Measurements from ENCODE around the gene SUDS3. TPM values are rescaled to one million over a fixed set of nuclear protein-coding genes. Genes with fewer than 3 reads are reported as not detected.

Gene SUDS3
- total RNA-seq, 1 experiment from 2014 or later: 42.8 TPM

DNA sequence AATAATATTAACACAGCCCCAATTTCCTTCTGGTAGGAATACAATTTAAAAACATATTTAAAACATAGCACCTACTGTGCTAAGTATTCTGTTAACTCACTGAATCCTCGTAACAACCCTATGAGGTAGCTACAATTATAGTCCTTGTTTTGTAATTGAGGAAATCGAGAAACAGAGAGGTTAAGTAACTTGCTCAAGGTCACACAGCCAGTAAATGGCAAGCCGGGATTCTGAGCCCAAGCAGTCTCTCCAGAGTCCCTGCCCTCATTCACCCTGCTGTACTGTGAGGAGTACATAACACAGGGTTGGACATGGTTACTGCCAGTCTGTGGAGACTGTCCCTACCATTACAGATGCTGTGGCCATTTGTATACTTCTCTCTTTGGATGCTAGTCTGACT is 44.3 kb downstream of the SUDS3 start:
- no peaks in the 10 kb centered on the region for H3K27me3 ChIP-seq (replicated peaks; ENCODE audit: control insufficient read depth, insufficient read depth, low read length)
- POLR2A ChIA-PET: no interaction called here
- peaks cover 13% of the 10 kb centered on the region for H3K4me1 Mint-ChIP-seq (ENCODE audit: low read depth, unreplicated experiment)
- no peak for DNase-seq
- no TSS peak for BruUV-seq (replicated peaks)
- H3K36me3 Mint-ChIP-seq (ENCODE audit: insufficient read depth, unreplicated experiment): peaks cover 10% of the 10 kb centered on the region
- H3K36me3 ChIP-seq (ENCODE audit: control insufficient read depth, insufficient read depth, low read length): no peaks in the 10 kb centered on the region
- no peak overlapping the region for H3K4me3 ChIP-seq (ENCODE audit: low read depth, low read length)
- H3K9me3 Mint-ChIP-seq (ENCODE audit: unreplicated experiment): no peaks in the 10 kb centered on the region
- H3K27ac Mint-ChIP-seq (ENCODE audit: unreplicated experiment): no peak overlapping the region
- CTCF ChIA-PET: no interaction called here
- H3K27me3 Mint-ChIP-seq (ENCODE audit: insufficient read depth, unreplicated experiment): no peaks in the 10 kb centered on the region
- TF ChIP-seq, protein P1, sequence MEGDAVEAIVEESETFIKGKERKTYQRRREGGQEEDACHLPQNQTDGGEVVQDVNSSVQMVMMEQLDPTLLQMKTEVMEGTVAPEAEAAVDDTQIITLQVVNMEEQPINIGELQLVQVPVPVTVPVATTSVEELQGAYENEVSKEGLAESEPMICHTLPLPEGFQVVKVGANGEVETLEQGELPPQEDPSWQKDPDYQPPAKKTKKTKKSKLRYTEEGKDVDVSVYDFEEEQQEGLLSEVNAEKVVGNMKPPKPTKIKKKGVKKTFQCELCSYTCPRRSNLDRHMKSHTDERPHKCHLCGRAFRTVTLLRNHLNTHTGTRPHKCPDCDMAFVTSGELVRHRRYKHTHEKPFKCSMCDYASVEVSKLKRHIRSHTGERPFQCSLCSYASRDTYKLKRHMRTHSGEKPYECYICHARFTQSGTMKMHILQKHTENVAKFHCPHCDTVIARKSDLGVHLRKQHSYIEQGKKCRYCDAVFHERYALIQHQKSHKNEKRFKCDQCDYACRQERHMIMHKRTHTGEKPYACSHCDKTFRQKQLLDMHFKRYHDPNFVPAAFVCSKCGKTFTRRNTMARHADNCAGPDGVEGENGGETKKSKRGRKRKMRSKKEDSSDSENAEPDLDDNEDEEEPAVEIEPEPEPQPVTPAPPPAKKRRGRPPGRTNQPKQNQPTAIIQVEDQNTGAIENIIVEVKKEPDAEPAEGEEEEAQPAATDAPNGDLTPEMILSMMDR (IDR thresholded peaks at IDR 0.05; ENCODE audit: insufficient read depth in 1 of 2, low read depth in 1 of 2, low read length in 1 of 2, severe bottlenecking in 1 of 2, unreplicated experiment in 1 of 2): no peak
- no peaks in the 10 kb centered on the region for H3K4me1 ChIP-seq
- no peaks in the 10 kb centered on the region for H3K9me3 ChIP-seq
- no peak overlapping the region for H3K4me3 Mint-ChIP-seq (ENCODE audit: unreplicated experiment)
- intact Hi-C loops (cut with micrococcal nuclease; ENCODE audit: unreplicated experiment): no loop called here

DNA sequence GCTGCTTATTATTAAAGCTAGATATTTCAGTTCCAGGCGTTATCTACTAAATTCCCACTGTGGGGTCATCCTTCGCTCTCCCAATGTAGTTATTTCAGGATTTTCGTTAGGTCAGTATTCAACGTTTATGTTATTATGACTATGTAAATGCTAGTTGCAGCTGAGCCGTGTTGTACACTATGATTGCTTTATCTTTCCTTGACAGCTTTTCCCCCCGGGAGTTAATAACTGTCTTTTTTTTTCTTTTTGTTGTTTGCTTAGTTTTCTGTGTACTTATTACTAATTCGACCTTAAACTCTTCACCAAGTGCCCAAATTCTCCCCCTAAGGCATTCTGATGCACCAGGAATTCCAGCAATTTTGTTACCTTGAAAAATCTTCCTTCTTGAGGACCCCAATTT is 48.5 kb downstream of the SUDS3 start:
- H3K27me3 ChIP-seq (replicated peaks; ENCODE audit: control insufficient read depth, insufficient read depth, low read length): no peaks in the 10 kb centered on the region
- peaks cover 13% of the 10 kb centered on the region for H3K4me1 Mint-ChIP-seq (ENCODE audit: low read depth, unreplicated experiment)
- no TSS peak for BruUV-seq (replicated peaks)
- no peak for DNase-seq
- H3K36me3 ChIP-seq (ENCODE audit: control insufficient read depth, insufficient read depth, low read length): no peaks in the 10 kb centered on the region
- no peaks in the 10 kb centered on the region for H3K36me3 Mint-ChIP-seq (ENCODE audit: insufficient read depth, unreplicated experiment)
- no peaks in the 10 kb centered on the region for H3K27me3 Mint-ChIP-seq (ENCODE audit: insufficient read depth, unreplicated experiment)
- no peaks in the 10 kb centered on the region for H3K4me1 ChIP-seq
- intact Hi-C loops (cut with micrococcal nuclease; ENCODE audit: unreplicated experiment): no loop called here
- ChIA-PET POLR2A (no interaction called here), CTCF (no interaction called here)
- TF ChIP-seq, protein P1 (IDR thresholded peaks at IDR 0.05; ENCODE audit: insufficient read depth in 1 of 2, low read depth in 1 of 2, low read length in 1 of 2, severe bottlenecking in 1 of 2, unreplicated experiment in 1 of 2): no peak
- H3K4me3 Mint-ChIP-seq (ENCODE audit: unreplicated experiment): no peak overlapping the region
- no peaks in the 10 kb centered on the region for H3K9me3 ChIP-seq
- H3K27ac Mint-ChIP-seq (ENCODE audit: unreplicated experiment): no peak overlapping the region
- no peaks in the 10 kb centered on the region for H3K9me3 Mint-ChIP-seq (ENCODE audit: unreplicated experiment)
- no peak overlapping the region for H3K4me3 ChIP-seq (ENCODE audit: low read depth, low read length)

DNA sequence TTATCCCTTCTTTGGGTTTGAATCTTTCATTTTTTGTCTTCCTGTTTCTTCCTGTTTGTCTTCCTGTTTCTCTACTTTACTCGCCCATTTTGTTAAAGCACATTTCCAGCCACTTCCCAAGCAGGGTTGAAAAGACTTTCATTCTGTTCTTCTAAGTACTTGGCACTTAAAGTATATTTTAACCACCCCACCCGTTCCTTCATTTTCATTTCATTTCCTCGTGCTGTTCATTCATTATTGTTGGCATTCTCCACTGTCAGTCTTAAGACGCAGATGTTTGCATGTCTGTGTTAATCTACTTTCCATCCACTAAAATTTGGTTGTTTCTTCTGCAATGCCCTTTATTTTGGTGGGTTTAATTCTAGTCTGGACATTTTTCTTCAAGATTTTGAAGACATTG is 49.0 kb downstream of the SUDS3 start:
- Histone ChIP-seq H3K36me3 (ENCODE audit: control insufficient read depth, insufficient read depth, low read length) (no peaks in the 10 kb centered on the region), H3K9me3 (no peaks in the 10 kb centered on the region), H3K27me3 (replicated peaks; ENCODE audit: control insufficient read depth, insufficient read depth, low read length) (no peaks in the 10 kb centered on the region), H3K4me3 (ENCODE audit: low read depth, low read length) (no peak overlapping the region), H3K4me1 (no peaks in the 10 kb centered on the region)
- no peak for DNase-seq
- Mint-ChIP-seq H3K36me3 (ENCODE audit: insufficient read depth, unreplicated experiment) (no peaks in the 10 kb centered on the region), H3K27me3 (ENCODE audit: insufficient read depth, unreplicated experiment) (no peaks in the 10 kb centered on the region), H3K4me1 (ENCODE audit: low read depth, unreplicated experiment) (peaks cover 13% of the 10 kb centered on the region), H3K27ac (ENCODE audit: unreplicated experiment) (no peak overlapping the region), H3K9me3 (ENCODE audit: unreplicated experiment) (no peaks in the 10 kb centered on the region), H3K4me3 (ENCODE audit: unreplicated experiment) (no peak overlapping the region)
- CTCF ChIA-PET: no interaction called here
- BruUV-seq (replicated peaks): no TSS peak
- TF ChIP-seq, protein P1 (IDR thresholded peaks at IDR 0.05; ENCODE audit: insufficient read depth in 1 of 2, low read depth in 1 of 2, low read length in 1 of 2, severe bottlenecking in 1 of 2, unreplicated experiment in 1 of 2): no peak
- POLR2A ChIA-PET: no interaction called here
- intact Hi-C loops (cut with micrococcal nuclease; ENCODE audit: unreplicated experiment): no loop called here
